HG03045 (cell line): ENCODE measurements around the gene ELMOD3.

Source experiments
- ATAC-seq: cut with Tn5 transposase; IDR thresholded peaks from one replicate; pipeline ENCODE4 v1.9.1; 2021; ENCODE audit warnings: mild to moderate bottlenecking, moderate library complexity; ENCODE audit not compliant: unreplicated experiment

Gene ELMOD3

DNA sequence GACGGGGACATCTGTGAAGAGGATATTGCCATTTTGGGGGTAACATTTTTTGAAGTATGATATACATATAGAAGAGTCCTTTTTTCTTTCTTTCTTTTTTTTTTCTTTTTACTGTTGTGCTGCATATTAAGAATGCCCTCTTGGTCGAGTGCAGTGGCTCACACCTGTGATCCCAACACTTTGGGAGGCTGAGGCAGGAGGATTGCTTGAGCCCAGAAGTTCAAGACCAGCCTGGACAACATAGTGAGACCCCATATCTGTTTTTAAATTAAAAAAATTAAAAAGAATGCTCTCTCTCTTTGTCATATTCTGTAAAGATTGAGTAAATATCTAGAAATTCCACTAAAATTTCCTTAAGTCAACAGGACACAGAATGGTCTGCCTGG is 67.5 kb downstream of the ELMOD3 start:
- ATAC-seq: no peak

- no peak for ATAC-seq
These were observed 69.0 kb downstream of the ELMOD3 start for GRCh38 chr2:85423525-85423924.

GRCh38 chr2:85425588-85425987 is 71.0 kb downstream of the ELMOD3 start:
- no peak for ATAC-seq

- no peak for ATAC-seq
These were observed 72.8 kb downstream of the ELMOD3 start for GRCh38 chr2:85427300-85427835.

DNA sequence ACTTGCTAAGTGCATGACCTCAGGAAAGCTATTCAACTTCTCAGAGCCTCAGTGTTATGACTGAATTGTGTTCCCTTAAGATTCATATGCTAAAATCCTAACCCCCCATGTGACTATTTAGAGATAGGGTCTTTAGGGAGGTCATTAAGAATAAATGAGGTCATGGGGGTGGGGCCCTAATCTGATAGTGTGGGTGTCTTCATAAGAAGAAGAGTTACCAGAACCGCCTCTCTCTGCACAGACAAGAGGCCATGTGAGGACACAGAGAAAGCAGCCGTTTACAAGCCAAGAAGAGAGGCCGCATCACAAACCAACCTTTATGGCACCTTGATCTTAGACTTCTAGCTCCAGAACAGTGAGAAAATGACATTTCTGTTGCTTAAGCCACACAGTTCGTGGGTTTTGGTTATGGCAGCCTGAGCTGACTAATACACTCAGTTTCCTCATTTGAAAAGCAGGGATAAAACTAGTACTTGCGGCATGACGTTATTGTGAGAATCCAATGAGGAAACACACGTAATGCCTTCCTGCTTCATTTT is 73.8 kb downstream of the ELMOD3 start:
- no peak for ATAC-seq

DNA sequence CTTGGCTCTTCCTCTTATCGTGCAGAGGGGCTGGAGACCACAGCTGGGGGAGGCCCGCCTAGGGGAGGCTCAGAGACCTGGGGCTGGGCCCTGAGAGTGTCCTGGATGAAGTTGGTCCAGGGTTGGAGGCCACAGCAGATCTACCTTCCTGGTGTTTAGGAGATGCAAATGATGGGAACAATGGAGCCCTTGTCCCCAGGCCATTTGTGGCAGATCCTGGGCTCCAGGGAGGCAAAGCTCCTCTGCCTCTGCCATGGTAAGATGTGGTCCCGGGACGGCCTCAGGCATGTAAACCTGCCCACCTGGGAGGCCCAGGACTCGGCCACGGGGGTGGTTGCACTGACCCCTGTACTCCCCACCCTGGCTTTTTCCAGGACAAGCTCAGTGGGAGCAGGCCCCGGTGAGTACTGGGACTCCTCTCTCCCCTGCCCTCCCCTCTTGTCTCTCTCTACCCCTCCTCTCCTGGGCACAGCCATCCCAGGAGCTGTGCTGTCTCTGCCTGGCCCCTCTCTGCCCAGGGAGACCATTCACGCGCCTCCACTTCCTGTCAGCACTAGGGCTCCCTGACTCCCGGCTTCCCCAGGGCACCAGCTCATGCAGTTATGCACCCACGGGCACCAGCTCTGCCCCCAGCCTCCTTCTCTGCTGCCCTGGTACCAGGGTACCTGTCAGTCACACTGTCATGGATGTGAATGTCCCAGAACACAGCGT is 74.8 kb downstream of the ELMOD3 start:
- ATAC-seq: no peak

DNA sequence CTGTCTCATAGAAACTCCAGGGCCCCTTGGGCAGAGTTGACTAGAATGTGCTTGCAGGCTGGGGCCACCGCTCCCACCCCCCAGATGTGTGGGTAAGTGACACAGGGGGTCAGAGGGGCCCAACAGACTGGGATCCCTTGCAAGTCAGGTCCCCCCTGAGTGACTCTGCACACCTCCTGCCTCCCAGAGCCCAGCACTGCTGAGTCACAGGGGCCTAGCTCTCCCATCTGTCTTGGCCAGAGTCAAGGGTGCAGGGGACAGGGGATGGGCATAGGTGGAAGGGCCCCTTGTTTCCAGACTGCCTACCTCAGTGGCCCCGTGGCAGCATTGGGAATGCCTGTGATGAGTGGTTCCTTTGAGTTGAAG is 75.3 kb downstream of the ELMOD3 start:
- ATAC-seq: no peak

- ATAC-seq: no peak
These were observed 76.4 kb downstream of the ELMOD3 start for GRCh38 chr2:85430752-85431569.

- ATAC-seq: no peak
These were observed 77.1 kb downstream of the ELMOD3 start for GRCh38 chr2:85431570-85432205.

- no peak for ATAC-seq
These were observed 79.0 kb downstream of the ELMOD3 start for GRCh38 chr2:85433511-85434089.

DNA sequence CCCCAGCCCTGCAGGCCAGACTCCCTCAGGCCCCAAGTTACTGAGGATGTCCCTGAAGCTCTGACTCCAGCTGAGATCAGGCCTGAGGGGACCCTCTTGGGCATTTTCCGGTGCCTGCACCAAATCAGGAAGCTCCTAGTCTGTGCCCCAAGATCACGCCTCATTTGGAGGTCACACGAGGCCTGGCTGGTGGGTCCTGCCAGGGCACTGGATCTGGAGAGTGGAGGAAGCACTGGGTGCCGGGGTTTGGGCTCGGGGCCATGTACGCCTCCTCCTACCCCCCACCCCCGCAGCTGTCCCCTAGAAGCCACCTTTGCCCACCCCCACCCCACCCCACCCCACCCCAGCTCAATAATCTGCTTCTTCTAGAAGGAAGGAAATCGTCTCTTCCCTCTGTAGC is 80.1 kb downstream of the ELMOD3 start:
- no peak for ATAC-seq

GRCh38 chr2:85435220-85435958 is 80.8 kb downstream of the ELMOD3 start:
- no peak for ATAC-seq

GRCh38 chr2:85435981-85436835 is 81.6 kb downstream of the ELMOD3 start:
- ATAC-seq: no peak

GRCh38 chr2:85436836-85437487 is 82.4 kb downstream of the ELMOD3 start:
- ATAC-seq: peak; percentile 4

DNA sequence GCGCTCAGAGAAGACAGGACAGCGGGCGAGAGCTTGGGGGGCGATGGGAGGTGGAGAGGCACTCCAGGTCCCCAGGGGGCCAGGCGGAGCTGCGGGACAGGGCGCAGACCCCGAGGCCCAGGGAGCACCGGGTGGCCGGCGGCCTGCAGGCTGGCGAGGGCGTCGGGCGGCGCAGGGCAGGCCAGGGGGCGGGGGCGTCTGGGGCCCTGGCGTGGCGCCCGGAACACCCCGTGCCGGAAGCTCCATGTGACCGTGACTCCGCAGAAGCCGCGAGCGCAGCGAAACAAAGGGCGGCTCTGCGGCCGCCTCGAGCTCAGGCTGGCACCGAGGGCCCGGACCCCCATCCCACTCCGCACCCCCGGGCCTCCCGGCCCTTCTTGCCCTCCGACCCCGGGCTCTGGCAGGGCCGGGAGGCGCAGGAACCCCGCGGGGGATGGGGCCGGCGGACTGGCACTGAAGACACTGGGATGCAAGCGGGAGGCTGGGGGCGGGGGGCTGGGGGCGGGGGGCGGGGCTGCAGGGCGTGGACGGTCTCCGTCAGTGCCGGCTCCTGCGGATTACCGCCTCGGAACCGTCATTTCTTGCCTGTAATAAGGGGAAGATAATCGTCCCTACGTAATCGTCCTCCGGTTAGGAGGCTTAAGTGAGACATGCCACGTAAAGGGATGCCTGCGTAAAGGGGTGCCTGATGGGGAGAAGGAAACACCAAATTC is 83.1 kb downstream of the ELMOD3 start:
- peak; percentile 87 for ATAC-seq

DNA sequence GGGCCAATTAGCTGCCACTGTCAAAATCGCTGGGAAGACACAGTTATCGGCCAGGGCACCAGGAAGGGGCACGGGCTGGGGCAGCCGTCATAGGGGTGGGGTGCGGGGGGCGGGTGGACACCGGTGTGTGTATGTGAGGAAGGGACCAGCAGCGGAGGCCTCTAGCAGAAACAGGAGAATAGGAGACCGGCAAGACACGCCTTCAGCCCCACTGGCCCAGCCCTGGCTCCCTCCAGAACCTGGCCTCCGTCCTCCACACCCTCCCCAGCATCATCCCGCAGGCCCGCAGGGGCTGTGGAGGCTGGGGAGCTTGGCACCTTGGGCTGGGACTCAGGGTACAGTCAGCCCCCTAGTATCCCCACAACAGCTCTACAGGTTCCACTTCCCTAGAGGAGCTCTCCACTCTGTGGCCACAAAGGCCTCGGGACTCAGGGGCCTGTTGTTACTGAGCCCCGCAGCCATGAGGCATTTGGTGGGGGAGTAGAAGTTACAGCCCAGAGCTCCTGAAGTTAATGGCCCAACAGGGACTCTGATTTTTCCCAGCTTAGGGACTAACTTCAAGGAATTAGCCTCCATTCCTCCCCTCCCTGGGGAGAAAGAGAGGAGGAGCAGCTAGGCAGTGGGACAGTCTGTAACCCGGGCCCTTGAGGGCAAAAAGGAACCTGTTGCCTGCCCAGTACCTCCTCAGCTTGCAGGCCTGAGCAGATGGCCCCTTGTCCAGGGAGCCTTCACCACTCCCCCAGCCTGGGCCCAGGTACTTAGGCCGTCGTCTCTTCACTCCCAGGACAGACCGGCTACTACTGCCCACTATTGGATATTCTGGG is 83.8 kb downstream of the ELMOD3 start:
- peak; percentile 3 for ATAC-seq

- ATAC-seq: no peak
These were observed 84.5 kb downstream of the ELMOD3 start for GRCh38 chr2:85439025-85439472.
